DMS 273 (cell line): ENCODE measurements around the gene CADM1.

Experiments
- DNase-seq: peaks from one replicate; lab custom pipeline; 2025; ENCODE audit not compliant: unreplicated experiment; lab: John Stamatoyannopoulos, UW

The CADM1 gene

DNA sequence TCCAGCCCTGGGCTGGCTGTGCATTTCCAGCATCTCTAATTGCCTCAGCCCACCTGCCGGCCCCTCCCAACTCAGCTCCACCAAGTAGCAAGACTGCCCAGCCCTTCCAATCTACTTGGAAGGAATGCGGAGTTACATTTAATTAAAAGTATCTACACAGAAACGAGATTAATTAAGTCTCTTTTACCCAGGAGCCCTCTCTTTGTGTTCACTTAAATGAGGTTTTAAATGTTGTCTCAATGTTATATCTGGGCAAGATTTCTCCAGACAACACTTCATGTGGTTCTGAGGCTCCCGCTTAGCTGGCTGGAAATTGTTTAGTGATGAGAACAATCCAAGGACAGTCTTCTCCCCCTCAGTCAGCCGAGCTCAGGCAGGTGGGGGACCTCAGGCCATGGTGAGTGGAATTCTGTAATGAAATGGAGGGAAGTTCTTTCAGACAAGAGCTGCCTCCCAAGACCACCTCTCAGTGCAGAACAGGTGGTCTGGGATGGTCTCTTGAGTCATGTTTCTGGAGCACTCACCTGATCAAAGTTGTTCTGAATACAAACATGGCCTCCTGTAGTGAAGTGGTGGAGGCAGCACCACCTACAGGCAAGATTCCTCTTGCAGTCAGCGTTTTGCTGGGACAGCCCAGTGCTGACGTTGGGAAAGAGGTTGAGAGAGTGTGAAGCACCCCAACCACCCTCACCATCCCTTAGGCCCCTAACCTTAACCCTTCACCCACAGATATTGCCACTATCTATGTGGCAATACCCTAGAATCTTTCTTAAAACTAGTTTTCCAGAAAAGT lies 371.6 kb downstream of the CADM1 start:
- DNase-seq, result peak; percentile 14

DNA sequence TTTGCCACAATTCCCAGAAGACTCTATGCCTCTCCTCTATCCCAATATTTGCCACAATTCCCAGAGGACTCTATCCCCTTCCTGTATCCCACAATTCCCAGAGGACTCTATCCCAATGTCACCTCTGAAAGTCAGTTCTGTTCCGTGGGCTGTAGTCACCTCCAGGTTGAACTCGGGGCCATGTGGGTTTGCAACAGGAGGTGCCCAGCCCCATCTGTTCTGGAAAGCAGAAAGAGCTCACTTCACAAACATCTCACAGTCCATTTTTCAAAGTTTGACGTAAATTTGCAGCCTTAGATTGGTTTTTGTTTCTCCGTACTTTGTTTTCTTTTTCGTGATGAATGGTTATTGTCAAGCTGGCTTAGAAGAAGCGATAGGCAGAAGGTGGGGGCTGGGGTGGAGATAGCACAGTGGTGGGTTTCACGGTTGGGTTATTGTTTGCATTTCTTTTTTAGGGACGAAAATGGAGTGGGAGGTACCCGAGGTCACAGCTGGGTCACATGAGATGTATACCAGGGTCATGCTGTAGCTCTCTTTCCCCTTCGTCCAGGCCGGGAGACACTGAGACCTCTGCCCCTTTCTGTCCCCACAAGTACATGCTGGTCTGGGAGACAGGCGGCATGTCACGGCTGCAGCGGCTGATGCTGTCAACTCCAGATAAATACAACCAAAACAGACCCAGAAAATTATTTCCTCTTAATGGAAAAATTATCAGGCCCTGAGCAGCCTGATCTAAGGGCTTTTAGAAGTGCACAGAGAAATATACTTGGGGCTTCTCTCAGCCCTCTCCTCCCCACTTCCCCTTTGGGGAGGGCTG lies 374.5 kb downstream of the CADM1 start:
- no peak for DNase-seq

DNA sequence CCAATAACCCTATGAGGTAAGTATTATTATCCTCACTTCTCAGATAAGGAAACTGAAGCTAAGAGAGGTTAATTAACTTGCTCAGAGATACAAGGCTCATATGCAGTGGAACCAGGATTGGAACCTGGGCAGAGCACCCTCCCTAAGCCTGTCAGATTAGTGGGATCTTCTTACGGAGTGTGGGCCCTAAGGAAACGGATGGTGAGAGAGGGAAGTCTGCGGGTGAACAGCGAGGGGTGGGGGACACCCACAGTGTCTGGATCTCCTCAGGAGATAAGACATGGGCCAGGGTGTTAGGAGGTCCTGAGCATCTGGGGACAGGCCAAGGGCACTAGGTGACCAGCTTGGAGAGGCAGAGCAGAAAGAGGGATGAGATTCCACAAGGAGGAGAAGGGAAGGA lies 376.0 kb downstream of the CADM1 start:
- DNase-seq, result no peak

DNA sequence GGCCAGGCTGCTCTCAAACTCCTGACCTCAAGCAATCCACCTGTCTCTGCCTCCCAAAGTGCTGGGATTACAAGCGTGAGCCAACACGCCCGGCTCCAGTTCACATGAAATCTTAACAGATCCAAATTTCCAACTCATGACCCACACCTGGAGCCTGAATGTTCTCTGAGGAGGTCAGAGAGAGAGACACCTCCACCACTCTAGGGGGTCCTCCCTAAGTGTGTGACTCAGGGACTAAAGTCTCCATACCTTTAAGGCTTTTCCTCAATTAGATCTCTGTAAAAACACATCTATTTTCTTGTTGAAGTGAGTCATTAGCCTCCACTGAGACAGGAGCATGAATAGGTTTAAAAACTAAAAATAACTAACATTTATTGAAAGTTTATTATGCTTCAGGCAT lies 376.4 kb downstream of the CADM1 start:
- no peak for DNase-seq

DNA sequence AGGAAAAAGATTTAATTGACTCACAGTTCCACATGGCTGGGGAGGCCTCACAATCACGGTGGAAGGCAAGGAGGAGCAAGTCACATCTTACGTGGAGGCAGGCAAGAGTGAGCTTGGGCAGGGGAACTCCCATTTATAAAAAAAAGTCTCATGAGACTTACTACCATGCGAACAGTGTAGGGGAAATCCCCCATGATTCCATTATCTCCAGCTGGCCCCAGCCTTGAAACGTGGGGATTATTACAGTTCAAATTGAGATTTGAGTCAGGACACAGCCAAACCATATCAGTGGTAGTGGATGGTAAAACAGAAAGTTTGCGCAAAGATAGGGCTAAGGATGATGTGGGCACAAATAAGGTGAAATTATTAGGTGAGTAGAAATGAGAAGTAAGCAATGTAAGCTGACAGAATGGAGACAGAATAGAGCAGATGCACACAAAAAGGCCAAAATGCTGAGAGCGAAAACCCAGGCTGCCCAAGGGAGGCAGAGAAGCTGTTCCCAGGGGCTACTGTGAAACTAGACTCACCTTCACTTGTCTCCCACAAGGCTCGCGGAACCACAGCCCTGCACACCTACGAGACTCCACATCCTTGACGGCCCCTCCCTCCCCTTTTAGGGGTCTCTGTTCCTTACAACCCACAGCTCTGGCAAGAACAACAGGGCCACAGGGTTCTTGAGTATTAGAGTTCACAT lies 377.6 kb downstream of the CADM1 start:
- DNase-seq, result no peak

DNA sequence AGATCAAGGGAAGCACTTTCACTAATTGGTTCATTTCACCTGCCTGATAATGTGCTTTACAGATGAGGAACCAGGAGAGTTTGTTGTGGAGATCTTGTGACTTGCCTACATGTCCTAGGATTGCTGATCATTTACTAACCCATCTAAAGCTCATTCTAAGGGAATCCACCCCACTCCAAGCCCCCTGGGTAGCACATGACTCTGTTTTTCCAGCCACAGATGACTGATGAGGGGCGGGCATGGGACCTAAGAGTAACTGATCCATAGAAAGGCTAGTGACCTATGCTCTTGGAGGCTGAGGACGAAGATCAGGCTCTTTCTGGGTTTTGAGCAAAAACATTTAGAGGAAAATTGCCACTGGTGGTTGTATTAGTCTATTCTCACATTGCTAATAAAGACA lies 378.1 kb downstream of the CADM1 start:
- no peak for DNase-seq

DNA sequence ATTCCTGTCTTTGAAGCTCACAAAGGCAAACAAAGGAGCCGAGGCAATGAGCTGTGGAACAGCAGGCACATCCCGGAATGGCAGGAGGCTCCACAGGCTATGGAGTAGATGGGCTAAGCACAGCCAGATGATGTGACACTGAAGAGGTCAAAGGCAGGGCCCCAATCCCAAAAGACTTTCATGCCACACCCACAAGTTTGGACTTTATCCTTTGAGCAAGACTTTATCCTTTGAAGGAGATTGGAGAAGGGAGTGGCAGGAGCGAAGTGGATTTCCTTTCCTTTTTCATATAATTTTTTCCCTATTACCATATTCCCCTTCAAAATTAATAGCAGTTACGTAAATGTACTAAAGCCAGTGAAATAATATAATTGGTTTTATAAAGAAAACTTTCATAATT lies 379.4 kb downstream of the CADM1 start:
- no peak for DNase-seq

DNA sequence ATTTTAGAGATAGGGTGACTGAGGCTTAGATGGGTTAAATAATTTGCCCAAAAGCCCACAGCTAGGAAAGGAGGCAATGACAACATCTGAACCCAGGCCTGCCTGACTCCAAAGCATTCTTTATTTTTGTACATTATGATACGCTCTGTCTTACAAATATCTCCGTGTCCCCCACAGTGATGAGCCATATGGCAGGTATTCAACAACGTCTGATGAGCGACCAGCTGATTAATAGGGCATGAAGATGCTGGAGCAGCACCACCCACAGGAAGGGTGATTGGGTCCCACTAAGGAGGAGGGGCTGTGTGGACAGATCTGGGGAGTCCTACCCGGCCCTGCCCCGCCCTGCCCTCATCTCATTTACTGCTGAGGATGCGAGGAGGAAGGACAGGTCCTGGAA lies 380.6 kb downstream of the CADM1 start:
- DNase-seq, result no peak

DNA sequence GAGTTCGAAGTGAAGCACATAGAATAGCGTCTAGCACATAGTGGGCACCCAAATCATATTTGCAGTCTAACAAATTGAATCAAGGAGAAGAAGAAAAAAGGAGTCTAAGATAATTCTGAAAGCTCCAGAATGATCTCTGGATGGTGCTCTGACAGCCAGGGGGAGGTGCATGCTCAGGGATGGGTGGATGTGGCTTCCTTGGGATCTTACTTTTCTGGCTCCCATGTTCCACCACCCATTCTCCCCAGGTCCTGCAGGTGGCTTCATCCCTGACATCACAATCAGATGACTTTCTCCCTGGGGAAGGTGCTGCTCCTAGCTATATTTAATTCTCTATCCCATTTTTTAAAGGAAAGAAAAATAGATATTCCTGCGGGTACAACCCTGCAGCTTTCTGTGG lies 381.9 kb downstream of the CADM1 start:
- no peak for DNase-seq
